Smooth muscle cell of the brain vasculature (primary cell): ENCODE data around the gene CGNL1.

ENCODE experiments used
- DNase-seq: peaks from one replicate; pipeline ENCODE4 v3.0.0-alpha.2; 2012; ENCODE audit warnings: low read depth, low spot score

The CGNL1 gene

DNA sequence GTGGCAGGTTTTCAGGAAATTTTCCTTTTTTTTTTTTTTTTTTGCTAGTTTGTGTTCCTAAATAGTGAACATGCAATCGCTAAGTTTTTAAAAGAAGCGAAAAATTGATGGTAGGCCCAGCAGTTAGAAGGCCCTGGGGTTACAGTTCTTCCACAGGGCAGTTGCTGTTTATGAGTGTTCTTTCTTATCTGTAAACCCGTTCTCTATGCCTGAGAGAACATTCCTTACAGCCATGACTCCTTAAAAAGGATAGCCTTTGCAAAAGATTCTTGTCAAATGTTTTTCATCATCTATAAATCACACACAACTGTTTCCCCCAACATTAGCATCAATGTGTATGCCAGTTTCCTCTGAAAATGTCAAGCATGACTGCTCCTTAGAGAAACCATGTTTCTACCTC lies 191.6 kb downstream of the CGNL1 start:
- DNase-seq, result no peak

DNA sequence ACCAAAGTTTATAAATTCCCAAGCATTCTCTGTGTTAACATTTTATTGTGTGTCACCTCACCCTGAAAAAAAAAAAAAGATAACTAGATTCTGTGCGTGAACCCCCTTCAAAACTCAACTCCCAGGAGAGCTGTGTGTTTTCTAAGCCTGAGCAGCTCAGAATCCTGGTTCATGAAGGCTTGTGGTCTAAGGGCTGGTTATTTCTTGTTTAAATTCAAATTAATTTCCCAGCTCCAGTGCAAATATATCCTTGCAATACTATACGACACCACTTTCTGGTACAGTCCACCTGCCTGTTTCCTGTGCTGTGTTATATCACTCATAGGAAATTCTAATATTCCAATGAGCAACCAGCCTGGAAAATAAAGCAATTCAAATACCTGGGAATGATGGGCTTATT lies 192.0 kb downstream of the CGNL1 start:
- DNase-seq, result no peak

DNA sequence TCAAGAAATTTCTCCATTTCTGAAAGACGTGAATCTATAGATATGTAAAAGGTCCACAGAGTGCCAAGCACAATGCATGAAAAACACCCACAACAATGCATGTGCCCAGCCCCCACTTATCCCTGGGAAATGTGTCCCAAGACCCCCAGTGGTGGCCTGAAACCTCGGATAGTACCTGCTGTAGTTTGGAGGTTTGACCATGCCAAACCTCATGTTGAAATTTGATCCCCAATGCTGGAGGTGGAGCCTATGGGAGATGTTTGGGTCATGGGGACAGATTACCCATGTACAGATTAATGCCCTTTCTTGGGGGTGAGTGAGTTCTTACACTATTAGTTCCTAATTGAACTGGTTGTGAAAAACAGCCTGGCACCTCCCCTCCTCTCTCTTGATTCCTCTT lies 194.0 kb downstream of the CGNL1 start:
- no peak for DNase-seq

DNA sequence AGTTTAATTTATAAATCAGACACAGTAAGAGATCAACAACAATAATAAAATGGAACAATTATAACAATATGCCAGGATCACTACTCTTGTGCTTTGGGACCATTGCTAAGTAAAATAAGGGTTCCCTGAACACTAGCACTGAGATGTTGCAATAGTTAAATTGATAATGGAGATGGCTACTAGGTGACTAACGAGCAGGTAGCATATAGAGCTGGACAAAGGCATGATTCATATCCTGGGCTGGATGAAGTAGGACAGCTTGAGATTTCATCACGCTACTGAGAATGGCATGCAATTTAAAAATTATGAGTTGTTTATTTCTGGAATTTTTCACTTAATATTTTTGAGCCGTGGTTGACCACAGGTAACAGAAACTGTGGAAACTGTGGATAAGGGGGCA lies 194.7 kb downstream of the CGNL1 start:
- DNase-seq, result no peak

DNA sequence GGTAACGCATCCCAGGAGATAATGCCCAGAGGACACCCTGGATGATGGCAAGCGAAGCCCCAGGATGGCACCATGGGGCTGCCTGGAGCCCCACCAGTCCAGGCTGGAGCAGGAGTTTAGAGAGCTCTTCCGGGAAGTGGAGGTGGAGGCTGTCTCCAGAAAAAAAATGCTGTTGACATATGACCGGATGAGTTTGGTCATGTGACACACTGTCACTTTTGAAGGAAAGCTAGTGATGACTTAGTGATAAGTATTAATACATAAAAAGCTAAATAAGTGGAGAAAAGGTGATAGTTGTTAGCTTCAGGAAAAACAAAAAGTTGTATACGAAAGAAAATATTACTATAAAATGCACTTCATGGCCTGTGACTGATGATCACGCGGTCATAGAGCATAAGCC lies 195.4 kb downstream of the CGNL1 start:
- no peak for DNase-seq

DNA sequence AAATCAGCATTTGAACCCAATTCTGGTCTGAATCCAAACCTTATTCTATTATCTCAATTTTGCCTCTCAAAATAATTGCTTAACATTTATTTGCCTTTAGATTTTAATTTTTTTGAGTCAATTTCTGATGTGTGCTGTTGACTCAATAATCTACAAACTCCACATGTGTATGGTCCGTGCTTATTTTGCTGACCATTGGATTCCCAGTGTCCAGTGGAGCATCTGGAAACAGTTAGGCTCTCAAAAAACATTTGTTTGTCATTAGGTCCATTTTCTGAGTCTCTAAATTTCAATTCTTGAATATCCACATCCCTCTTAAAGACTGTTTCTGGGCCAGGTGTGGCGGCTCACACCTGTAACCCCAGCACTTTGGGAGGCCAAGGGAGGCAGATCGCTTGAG lies 196.2 kb downstream of the CGNL1 start:
- no peak for DNase-seq

- DNase-seq, result no peak
These were observed 196.8 kb downstream of the CGNL1 start for GRCh38 chr15:57573151-57573550.

- no peak for DNase-seq
These were observed 199.1 kb downstream of the CGNL1 start for GRCh38 chr15:57575363-57575762.

DNA sequence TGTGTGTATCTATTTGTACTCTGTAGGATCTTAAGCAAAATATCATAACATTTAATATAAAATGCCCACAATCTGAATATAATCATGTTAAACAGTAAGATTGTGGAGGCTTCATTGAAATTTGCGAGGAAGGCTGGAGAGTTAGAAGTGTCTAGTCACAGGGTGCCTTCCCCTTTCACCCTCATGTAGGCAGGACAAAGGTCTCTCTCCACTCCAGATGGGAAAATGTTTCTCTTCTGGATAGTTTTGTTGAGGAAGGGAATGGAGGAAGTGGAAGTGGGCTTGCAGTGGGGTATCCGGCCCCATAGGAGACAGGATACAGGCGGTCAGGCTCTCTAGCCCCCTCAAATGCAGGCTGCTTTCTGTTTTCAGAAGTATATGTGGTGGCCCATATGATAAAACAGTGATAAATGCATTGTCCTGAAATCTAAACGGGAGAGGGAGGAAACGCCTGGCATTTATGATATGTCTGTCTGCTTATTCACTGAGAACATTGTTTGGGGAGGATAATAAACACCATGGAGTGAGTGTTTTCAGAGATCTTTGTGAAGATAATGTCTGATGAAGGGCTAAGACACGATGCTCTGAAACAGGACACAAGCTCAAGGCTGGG lies 202.1 kb downstream of the CGNL1 start:
- no peak for DNase-seq

GRCh38 chr15:57580428-57580827 lies 204.1 kb downstream of the CGNL1 start:
- DNase-seq, result no peak

- DNase-seq, result no peak
These were observed 204.6 kb downstream of the CGNL1 start for GRCh38 chr15:57580866-57581265.

- no peak for DNase-seq
These were observed 205.8 kb downstream of the CGNL1 start for GRCh38 chr15:57582090-57582489.

DNA sequence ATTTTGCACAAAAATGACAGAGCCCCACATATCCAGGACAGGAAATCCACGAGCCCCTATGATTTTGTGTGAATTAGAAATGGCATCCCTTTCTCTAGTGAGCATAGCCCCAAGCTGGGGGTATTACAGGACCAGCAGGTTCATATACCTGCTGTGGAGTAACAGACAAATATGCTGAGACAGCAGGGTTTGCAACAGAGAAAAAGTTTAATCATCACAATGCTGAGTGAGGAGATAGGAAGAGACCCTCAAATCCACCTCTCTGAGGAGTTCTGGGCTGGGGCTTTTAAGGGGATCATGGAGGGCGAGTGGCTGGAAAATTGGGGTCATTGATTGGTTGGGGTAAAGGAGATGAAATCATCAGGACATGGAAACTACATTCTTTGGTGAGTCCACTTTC lies 207.0 kb downstream of the CGNL1 start:
- DNase-seq, result no peak

DNA sequence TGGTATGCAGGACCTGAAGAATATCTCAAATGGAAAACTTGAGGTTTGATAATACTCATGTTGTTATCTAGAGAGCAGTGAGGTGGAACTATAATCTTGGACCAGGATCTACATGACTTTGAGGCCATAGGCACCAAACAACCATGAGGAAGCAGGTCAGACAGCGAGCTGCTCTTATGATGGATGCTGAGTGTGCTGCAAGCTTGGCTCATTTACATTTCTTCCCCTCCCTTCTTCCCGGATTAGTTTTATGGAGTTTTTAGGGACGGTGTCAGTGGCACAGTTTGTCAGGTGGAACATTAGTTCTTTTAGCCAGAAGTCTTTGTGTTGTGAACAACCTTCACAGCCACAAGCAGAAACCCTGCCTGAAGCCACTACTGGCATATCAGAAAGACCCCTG lies 207.4 kb downstream of the CGNL1 start:
- no peak for DNase-seq

DNA sequence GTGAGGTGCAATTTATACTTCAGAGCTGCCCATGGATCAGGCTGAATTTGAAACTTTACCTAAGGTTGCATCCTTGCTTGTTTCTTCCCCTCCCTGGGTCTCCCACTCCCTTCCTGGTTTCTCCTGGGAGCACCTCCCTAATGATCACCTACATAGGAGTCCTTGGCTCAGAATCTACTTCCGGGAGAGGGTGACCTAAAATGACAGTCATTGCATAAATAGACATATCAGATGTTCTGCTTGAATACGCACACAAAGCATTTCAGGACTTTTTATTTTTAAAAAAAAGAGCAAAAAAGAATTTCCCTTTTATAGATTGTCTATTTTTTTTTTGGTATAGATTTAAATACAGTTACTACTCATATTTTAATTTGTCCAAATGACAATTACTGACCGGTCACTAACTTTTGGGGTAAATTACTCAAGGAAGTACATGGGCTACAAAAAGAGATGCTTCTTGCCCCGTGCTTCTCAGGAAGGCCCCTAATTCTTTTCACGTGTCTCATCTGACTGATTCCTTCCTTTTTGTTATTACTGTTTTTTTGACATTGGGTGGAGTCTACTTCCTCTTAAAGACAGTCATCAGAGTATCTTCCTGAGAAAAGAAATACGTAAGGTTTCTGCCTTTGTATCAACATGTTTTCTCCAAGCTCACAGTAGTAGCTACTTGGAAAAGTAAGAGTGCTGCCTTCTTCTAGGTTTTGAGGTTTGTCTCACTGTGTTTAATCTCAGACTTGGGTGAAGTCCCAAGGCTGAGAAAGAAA lies 210.5 kb downstream of the CGNL1 start:
- DNase-seq, result no peak

DNA sequence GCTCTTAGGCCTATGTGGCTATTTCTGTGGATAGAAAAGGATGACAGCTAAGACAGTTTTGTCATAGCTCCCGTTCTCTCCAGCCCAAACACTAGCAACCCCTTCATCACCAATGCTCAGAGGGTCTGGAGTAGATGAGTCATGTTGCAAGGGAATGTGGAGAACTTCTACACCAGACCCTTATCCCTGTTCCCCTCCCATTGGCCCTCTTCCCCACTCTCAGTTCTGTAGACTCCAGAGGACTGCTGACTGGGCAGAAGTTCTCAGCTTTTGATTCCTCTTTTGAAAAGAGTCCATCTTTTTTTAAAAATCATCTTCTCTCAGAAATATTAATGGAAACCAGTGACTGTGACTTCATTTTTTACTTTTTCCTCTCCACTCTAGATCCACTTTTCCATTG lies 213.0 kb downstream of the CGNL1 start:
- DNase-seq, result no peak

- no peak for DNase-seq
These were observed 213.4 kb downstream of the CGNL1 start for GRCh38 chr15:57589754-57590153.

- DNase-seq, result no peak
These were observed 215.0 kb downstream of the CGNL1 start for GRCh38 chr15:57591237-57591821.

DNA sequence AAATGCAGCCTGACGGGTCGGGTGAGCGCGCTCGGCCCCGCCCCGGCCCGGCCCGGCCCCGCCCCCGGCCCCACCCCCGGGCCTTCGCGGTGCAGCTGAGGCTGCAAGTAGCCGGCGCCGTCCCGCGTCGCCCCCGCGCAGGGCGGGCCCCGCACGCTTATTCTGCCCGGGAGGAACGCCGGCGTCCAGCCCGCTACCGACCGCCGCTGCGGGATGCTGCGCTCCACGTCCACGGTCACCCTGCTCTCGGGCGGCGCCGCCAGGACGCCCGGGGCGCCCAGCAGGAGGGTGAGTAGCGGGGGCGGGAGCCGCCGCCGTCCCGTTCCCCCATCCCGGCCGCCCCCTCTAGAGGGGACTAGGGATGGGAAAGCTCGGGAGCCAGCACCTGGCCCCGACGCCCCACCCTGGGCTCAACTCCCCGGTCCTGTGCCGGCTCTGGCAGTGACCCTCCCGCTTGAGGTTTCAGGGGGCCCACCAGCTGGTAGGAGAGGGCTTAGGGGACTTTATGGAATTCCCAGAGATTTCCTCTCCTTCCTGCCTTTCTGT lies 215.6 kb downstream of the CGNL1 start, which contains the start of gene MYZAP:
MYZAP (plus strand) TSS at position 83 of the 546 bp plus-strand sequence; CDS start at position 214, 131 bp downstream.
- DNase-seq, result no peak

- DNase-seq, result no peak
These were observed 216.1 kb downstream of the CGNL1 start for GRCh38 chr15:57592426-57592825.

DNA sequence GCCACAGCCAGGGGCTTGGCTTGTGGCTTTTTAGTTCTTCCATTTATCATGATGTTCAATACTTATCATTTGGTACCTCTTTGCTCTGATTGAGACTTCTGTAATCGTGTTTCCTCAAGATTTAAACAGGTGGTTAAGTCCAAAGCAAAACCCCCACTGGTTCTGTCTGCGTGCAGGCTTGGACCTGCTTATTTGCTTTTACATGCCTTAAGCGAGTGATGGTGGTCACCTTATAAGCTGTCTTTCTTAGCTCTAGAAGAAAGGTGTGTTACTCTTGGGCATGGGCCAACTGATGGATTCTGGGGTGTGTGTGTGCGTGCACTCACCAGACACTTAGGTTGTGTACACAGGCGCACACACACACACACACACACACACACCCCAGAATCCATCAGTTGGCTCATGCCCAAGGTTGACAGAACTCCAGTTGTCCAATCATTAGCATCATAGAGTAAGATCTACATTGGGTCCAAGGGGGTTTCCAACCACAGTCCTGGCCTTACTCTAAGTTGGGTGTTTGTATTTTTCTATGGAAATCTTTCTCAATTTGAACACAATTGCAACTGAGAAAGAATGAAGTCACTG lies 216.6 kb downstream of the CGNL1 start:
- no peak for DNase-seq

DNA sequence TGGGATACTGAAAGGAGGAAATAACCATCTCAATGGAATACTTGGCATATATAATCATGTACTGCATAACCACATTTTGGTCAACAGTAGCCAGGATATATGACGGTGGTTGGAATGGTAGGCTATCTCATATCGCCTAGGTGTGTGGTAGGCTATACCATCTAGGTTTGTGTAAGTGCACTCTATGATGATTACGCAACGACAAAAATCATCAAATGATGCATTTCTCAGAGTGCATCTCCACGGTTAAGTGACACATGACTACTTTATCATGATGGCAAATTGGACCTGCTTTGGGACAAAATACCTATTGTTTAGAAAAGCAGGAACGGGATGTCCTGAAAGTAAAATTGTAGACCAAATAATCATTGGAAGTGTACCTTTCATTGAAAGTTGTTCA lies 218.2 kb downstream of the CGNL1 start:
- no peak for DNase-seq
